ENCODE data around the gene PDYN. TPM values are rescaled to one million over a fixed set of nuclear protein-coding genes. Genes with fewer than 3 reads are reported as not detected.

Gene PDYN
- polyA plus RNA-seq, 1 experiment: not detected

- H3K9me3 ChIP-seq (ENCODE audit: control insufficient read depth, insufficient read depth, low read length): no peaks in the 10 kb centered on the region
- no peak for TF ChIP-seq CTCF (IDR thresholded peaks at IDR 0.05; ENCODE audit: low read depth, low read length)
- H3K27me3 ChIP-seq (ENCODE audit: control insufficient read depth, insufficient read depth, low read length): peaks cover 18% of the 10 kb centered on the region
- H3K4me3 ChIP-seq (ENCODE audit: low read depth, low read length): no peak overlapping the region
- no peak for DNase-seq (ENCODE audit: low read depth, low spot score)
- ChIA-PET POLR2A (no interaction called here), CTCF (interaction anchor here (1.5 kb wide), 1 partner anchor 23 kb away, joined by 5 read pairs; no protein-coding TSS in a partner anchor)
- H3K27ac ChIP-seq (ENCODE audit: low read depth, low read length): no peak overlapping the region
Observed at GRCh38 chr20:1987826-1988225, 6.0 kb downstream of the PDYN start.

GRCh38 chr20:1983301-1983700, 10.6 kb downstream of the PDYN start:
- CTCF ChIA-PET: no interaction called here
- peaks cover 3% of the 10 kb centered on the region for H3K27me3 ChIP-seq (ENCODE audit: control insufficient read depth, insufficient read depth, low read length)

GRCh38 chr20:1982686-1983085, 11.2 kb downstream of the PDYN start:
- Histone ChIP-seq H3K4me3 (ENCODE audit: low read depth, low read length) (no peak overlapping the region), H3K27me3 (ENCODE audit: control insufficient read depth, insufficient read depth, low read length) (peaks cover 2% of the 10 kb centered on the region), H3K9me3 (ENCODE audit: control insufficient read depth, insufficient read depth, low read length) (no peaks in the 10 kb centered on the region), H3K27ac (ENCODE audit: low read depth, low read length) (no peak overlapping the region)
- POLR2A ChIA-PET: no interaction called here
- CTCF ChIA-PET: no interaction called here
- TF ChIP-seq CTCF (IDR thresholded peaks at IDR 0.05; ENCODE audit: low read depth, low read length): no peak
- DNase-seq (ENCODE audit: low read depth, low spot score): no peak

More at GRCh38 chr20:1983301-1983700, 10.6 kb downstream of the PDYN start:
- POLR2A ChIA-PET: no interaction called here
- H3K27ac ChIP-seq (ENCODE audit: low read depth, low read length): no peak overlapping the region
- no peak for TF ChIP-seq CTCF (IDR thresholded peaks at IDR 0.05; ENCODE audit: low read depth, low read length)
- no peak overlapping the region for H3K4me3 ChIP-seq (ENCODE audit: low read depth, low read length)
- no peak for DNase-seq (ENCODE audit: low read depth, low spot score)
- H3K9me3 ChIP-seq (ENCODE audit: control insufficient read depth, insufficient read depth, low read length): no peaks in the 10 kb centered on the region

- TF ChIP-seq CTCF (IDR thresholded peaks at IDR 0.05; ENCODE audit: low read depth, low read length): no peak
- ChIA-PET POLR2A (no interaction called here), CTCF (interaction anchor here (0.6 to 1.1 kb wide), 2 partner anchors 27 to 202 kb away, joined by 3 read pairs; no protein-coding TSS in a partner anchor)
- no peak for DNase-seq (ENCODE audit: low read depth, low spot score)
- no peak overlapping the region for H3K27ac ChIP-seq (ENCODE audit: low read depth, low read length)
- H3K4me3 ChIP-seq (ENCODE audit: low read depth, low read length): no peak overlapping the region
- no peaks in the 10 kb centered on the region for H3K9me3 ChIP-seq (ENCODE audit: control insufficient read depth, insufficient read depth, low read length)
- H3K27me3 ChIP-seq (ENCODE audit: control insufficient read depth, insufficient read depth, low read length): peaks cover 2% of the 10 kb centered on the region
Observed at GRCh38 chr20:1979106-1979778, 14.6 kb downstream of the PDYN start.

GRCh38 chr20:1975291-1975690, 18.6 kb downstream of the PDYN start:
- ChIA-PET POLR2A (no interaction called here), CTCF (no interaction called here)
- Histone ChIP-seq H3K9me3 (ENCODE audit: control insufficient read depth, insufficient read depth, low read length) (no peaks in the 10 kb centered on the region), H3K27me3 (ENCODE audit: control insufficient read depth, insufficient read depth, low read length) (peaks cover 16% of the 10 kb centered on the region), H3K4me3 (ENCODE audit: low read depth, low read length) (no peak overlapping the region), H3K27ac (ENCODE audit: low read depth, low read length) (no peak overlapping the region)
- no peak for TF ChIP-seq CTCF (IDR thresholded peaks at IDR 0.05; ENCODE audit: low read depth, low read length)
- DNase-seq (ENCODE audit: low read depth, low spot score): no peak
